BJ (cell line): ENCODE measurements around the gene TEX264. TPM values are rescaled to one million over a fixed set of nuclear protein-coding genes. Genes with fewer than 3 reads are reported as not detected.

Experiments
- CTCF ChIA-PET: fragments of 350-600 bp; formaldehyde crosslinking; extraction: SDS; loops from one replicate; lab custom pipeline; 2021; ENCODE audit warnings: antibody characterized with exemption, inconsistent platforms; lab: Yijun Ruan, JAX
- POLR2A ChIA-PET: fragments of 300-600 bp; sonication (Branson Sonifier 250); formaldehyde crosslinking; extraction: SDS; loops from one replicate; lab custom pipeline; 2021; ENCODE audit warnings: antibody characterized with exemption; lab: Charles Lee
- DNase-seq: peaks from one replicate; pipeline ENCODE4 v3.0.0-alpha.2; 2011; ENCODE audit warnings: low read depth
- H3K27me3 ChIP-seq: 2 replicates; pipeline ENCODE4 v1.6.0; 2011; ENCODE audit warnings: low read length; ENCODE audit not compliant: control insufficient read depth, insufficient read depth
- H3K36me3 ChIP-seq: 2 replicates; pipeline ENCODE4 v1.5.1; 2011; ENCODE audit warnings: low read length; ENCODE audit not compliant: control insufficient read depth, insufficient read depth
- H3K4me3 ChIP-seq: 2 replicates; pipeline ENCODE4 v1.5.1; 2011; ENCODE audit warnings: low read depth, mild to moderate bottlenecking, control low read depth, low read length
- polyA plus RNA-seq: library from polyadenylated mRNA; depleted of rRNA; stranded (reverse); fragments of >200 nt; gene quantifications from 2 replicates; pipeline ENCODE4 v1.2.3, GENCODE V29; 2011
- TF ChIP-seq, protein P1 (sequence below): IDR thresholded peaks from 2 replicates; pipeline ENCODE4 v1.5.1; 2011; ENCODE audit warnings: low read depth, mild to moderate bottlenecking, control low read depth, inconsistent platforms, low read length, moderate library complexity; ENCODE audit not compliant: insufficient read depth

Gene TEX264
- polyA plus RNA-seq, 1 experiment: 100.0 TPM

DNA sequence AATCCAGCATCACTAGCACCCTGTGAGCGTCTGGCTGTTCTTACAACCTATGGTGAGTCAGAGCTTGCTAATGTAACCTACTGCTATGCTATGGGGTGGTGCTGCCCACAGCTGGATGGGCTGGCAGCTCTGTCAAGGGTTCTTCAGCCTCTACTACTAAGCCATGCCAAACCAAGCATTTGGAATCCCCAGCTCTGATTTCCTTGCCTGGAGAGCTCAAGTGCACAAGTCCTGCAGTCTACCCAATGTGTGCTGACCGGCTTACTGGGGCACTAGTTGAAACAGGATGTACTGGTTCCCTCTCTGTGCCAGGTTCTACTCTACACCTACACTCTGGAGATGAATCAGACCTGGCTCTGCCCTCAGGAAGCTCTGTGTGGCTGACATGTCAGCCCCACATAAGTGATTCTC lies 4.2 kb downstream of the TEX264 start:
- no peak for DNase-seq
- Histone ChIP-seq H3K36me3 (peaks cover 4% of the 10 kb centered on the region), H3K4me3 (no peak overlapping the region), H3K27me3 (no peaks in the 10 kb centered on the region)
- ChIA-PET POLR2A (no interaction called here), CTCF (interaction anchor here (0.9 to 16.2 kb wide), 3 partner anchors 10 to 173 kb away, joined by 3 to 207 read pairs (median 3); partner anchors contain the start of gene DCAF1)
- TF ChIP-seq, protein P1, sequence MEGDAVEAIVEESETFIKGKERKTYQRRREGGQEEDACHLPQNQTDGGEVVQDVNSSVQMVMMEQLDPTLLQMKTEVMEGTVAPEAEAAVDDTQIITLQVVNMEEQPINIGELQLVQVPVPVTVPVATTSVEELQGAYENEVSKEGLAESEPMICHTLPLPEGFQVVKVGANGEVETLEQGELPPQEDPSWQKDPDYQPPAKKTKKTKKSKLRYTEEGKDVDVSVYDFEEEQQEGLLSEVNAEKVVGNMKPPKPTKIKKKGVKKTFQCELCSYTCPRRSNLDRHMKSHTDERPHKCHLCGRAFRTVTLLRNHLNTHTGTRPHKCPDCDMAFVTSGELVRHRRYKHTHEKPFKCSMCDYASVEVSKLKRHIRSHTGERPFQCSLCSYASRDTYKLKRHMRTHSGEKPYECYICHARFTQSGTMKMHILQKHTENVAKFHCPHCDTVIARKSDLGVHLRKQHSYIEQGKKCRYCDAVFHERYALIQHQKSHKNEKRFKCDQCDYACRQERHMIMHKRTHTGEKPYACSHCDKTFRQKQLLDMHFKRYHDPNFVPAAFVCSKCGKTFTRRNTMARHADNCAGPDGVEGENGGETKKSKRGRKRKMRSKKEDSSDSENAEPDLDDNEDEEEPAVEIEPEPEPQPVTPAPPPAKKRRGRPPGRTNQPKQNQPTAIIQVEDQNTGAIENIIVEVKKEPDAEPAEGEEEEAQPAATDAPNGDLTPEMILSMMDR: no peak

- no peaks in the 10 kb centered on the region for H3K27me3 ChIP-seq
- TF ChIP-seq, protein P1: no peak
- no peak for DNase-seq
- POLR2A ChIA-PET: no interaction called here
- no peak overlapping the region for H3K4me3 ChIP-seq
- H3K36me3 ChIP-seq: peaks cover 4% of the 10 kb centered on the region
- CTCF ChIA-PET: interaction anchor here (1.1 to 16.2 kb wide), 2 partner anchors 33 to 174 kb away, joined by 3 to 207 read pairs; partner anchors contain the start of gene DCAF1
Measured at GRCh38 chr3:51676102-51676640, 5.1 kb downstream of the TEX264 start.

- TF ChIP-seq, protein P1: no peak
- peaks cover 4% of the 10 kb centered on the region for H3K36me3 ChIP-seq
- DNase-seq: no peak
- ChIA-PET CTCF (interaction anchor here (1.1 kb wide), 1 partner anchor 12 kb away, joined by 3 read pairs; no protein-coding TSS in a partner anchor), POLR2A (no interaction called here)
- no peaks in the 10 kb centered on the region for H3K27me3 ChIP-seq
- H3K4me3 ChIP-seq: no peak overlapping the region
Measured at GRCh38 chr3:51677358-51677757, 6.3 kb downstream of the TEX264 start.

GRCh38 chr3:51678186-51678585 lies 7.1 kb downstream of the TEX264 start:
- DNase-seq: no peak
- Histone ChIP-seq H3K4me3 (no peak overlapping the region), H3K36me3 (peaks cover 4% of the 10 kb centered on the region), H3K27me3 (no peaks in the 10 kb centered on the region)
- CTCF ChIA-PET: interaction anchor here (1.1 kb wide), 1 partner anchor 13 kb away, joined by 3 read pairs; no protein-coding TSS in a partner anchor
- TF ChIP-seq, protein P1: no peak
- POLR2A ChIA-PET: no interaction called here

DNA sequence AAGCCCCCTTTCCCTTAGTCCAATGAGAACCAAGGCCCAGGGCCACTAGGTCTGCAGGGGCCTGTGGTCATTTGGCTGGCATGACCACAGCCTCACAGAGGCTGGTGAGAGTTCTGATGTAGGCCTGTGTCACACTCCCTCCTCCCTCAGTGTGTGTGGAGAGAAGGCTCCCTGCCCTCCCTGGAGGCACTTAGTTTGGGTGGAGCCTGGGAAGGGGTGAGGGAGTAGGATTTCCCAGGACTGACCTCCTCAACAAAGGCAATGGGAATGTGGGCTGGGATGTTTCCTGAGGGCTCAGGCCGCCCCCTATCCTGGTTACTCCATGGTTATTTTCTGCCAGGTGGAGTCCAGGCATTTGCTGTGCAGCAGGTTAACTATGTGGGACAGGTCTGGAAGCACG lies 7.6 kb downstream of the TEX264 start:
- H3K27me3 ChIP-seq: no peaks in the 10 kb centered on the region
- TF ChIP-seq, protein P1: no peak
- H3K4me3 ChIP-seq: no peak overlapping the region
- no peak for DNase-seq
- ChIA-PET CTCF (interaction anchor here (4.1 kb wide), 1 partner anchor 290 kb away, joined by 34 read pairs; no protein-coding TSS in a partner anchor), POLR2A (no interaction called here)
- peaks cover 5% of the 10 kb centered on the region for H3K36me3 ChIP-seq
